SK-N-SH (cell line): ENCODE measurements around the gene ATF6B. TPM values are rescaled to one million over a fixed set of nuclear protein-coding genes. Genes with fewer than 3 reads are reported as not detected.

Experiments used
- CTCF ChIA-PET: fragments of 300-600, 350-600 bp; formaldehyde crosslinking; extraction: SDS; loops from one replicate; lab custom pipeline; 2021; lab: Yijun Ruan, JAX
- POLR2A ChIA-PET: fragments of 350-600 bp; sonication (Branson Sonifier 250); formaldehyde crosslinking; extraction: SDS; loops from one replicate; lab custom pipeline; 2020; ENCODE audit warnings: antibody characterized with exemption, inconsistent platforms; lab: Yijun Ruan, JAX
- DNase-seq: peaks from one replicate; pipeline ENCODE4 v3.0.0; 2012
- H2AFZ ChIP-seq: fragments of 200-600 bp; sonication (generic); 2 replicates; pipeline ENCODE4 v1.8.1; 2016; ENCODE audit warnings: antibody characterized with exemption, mild to moderate bottlenecking, low read depth
- H3F3A ChIP-seq: fragments of 200-600 bp; sonication (generic); replicated peaks from 2 replicates; pipeline ENCODE3; 2016; ENCODE audit warnings: antibody characterized with exemption, mild to moderate bottlenecking; ENCODE audit not compliant: insufficient read depth
- H3K27ac ChIP-seq, 2 experiments: fragments of 200-500 bp in 1 of 2; fragments of 200-600 bp in 1 of 2; sonication (Bioruptor generic) in 1 of 2; sonication (generic), shearing (Covaris generic) in 1 of 2; 2 replicates each; pipeline versions ENCODE4 v1.5.1 to v1.6.1; 2014 to 2016; ENCODE audit warnings: low read depth in 2 of 2, inconsistent platforms in 1 of 2, low read length in 1 of 2, mild to moderate bottlenecking in 1 of 2, mixed read lengths in 1 of 2
- H3K27me3 ChIP-seq: fragments of 200-600 bp; sonication (generic), shearing (Covaris generic); 2 replicates; pipeline ENCODE4 v1.6.1; 2016; ENCODE audit warnings: mixed run types; ENCODE audit not compliant: insufficient read depth
- H3K36me3 ChIP-seq, 2 experiments: fragments of 200-500 bp in 1 of 2; fragments of 200-600 bp in 1 of 2; sonication (Bioruptor generic) in 1 of 2; sonication (generic) in 1 of 2; replicated peaks in 1 of 2; 2 replicates each; pipeline versions ENCODE3 to v1.5.1; 2014 to 2016; ENCODE audit warnings: low read length in 1 of 2, mild to moderate bottlenecking in 1 of 2; ENCODE audit not compliant: insufficient read depth in 2 of 2, control insufficient read depth in 1 of 2
- H3K4me1 ChIP-seq, 2 experiments: fragments of 200-500 bp in 1 of 2; fragments of 200-600 bp in 1 of 2; sonication (Bioruptor generic) in 1 of 2; sonication (generic), shearing (Covaris generic) in 1 of 2; 2 replicates each; pipeline versions ENCODE4 v1.5.1 to v1.6.1; 2014 to 2016; ENCODE audit warnings: low read depth in 1 of 2, low read length in 1 of 2, mixed run types in 1 of 2; ENCODE audit not compliant: insufficient read depth in 2 of 2, control insufficient read depth in 1 of 2
- H3K4me2 ChIP-seq: fragments of 200-600 bp; sonication (generic), shearing (Covaris generic); 2 replicates; pipeline ENCODE4 v1.6.1; 2017; ENCODE audit warnings: mixed run types
- H3K4me3 ChIP-seq, 2 experiments: fragments of 200-500 bp in 1 of 2; fragments of 200-600 bp in 1 of 2; sonication (Bioruptor generic) in 1 of 2; sonication (generic), shearing (Covaris generic) in 1 of 2; 2 replicates each; pipeline versions ENCODE4 v1.5.1 to v1.8.1; 2014 to 2016; ENCODE audit warnings: low read depth in 2 of 2, inconsistent platforms in 1 of 2, low read length in 1 of 2, mild to moderate bottlenecking in 1 of 2, mixed read lengths in 1 of 2, moderate library complexity in 1 of 2
- H3K79me2 ChIP-seq: fragments of 200-600 bp; sonication (generic); 2 replicates; pipeline ENCODE4 v1.8.1; 2017; ENCODE audit warnings: mild to moderate bottlenecking; ENCODE audit not compliant: insufficient read depth
- H3K9ac ChIP-seq: fragments of 200-600 bp; sonication (generic); 2 replicates; pipeline ENCODE4 v1.6.1; 2017; ENCODE audit warnings: mixed run types
- H3K9me2 ChIP-seq: fragments of 200-600 bp; sonication (generic); 2 replicates; pipeline ENCODE4 v1.6.1; 2017; ENCODE audit warnings: mixed run types
- H3K9me3 ChIP-seq: fragments of 200-600 bp; sonication (generic); 2 replicates; pipeline ENCODE4 v1.6.1; 2017; ENCODE audit warnings: mixed run types, mild to moderate bottlenecking, moderate library complexity
- H4K20me1 ChIP-seq: fragments of 200-600 bp; sonication (generic); 2 replicates; pipeline ENCODE4 v1.6.1; 2017; ENCODE audit warnings: mild to moderate bottlenecking, mixed run types; ENCODE audit not compliant: insufficient read depth
- CHD2 ChIP-seq: fragments of 150-350 bp; IDR thresholded peaks from 2 replicates; pipeline ENCODE4 v1.6.1; 2018; ENCODE audit warnings: low read length; ENCODE audit not compliant: partially characterized antibody
- EP300 ChIP-seq, 2 experiments: IDR thresholded peaks; 2 replicates each; pipeline versions ENCODE4 v1.4.0 to v1.6.1; 2012; ENCODE audit warnings: borderline replicate concordance in 1 of 2, low read depth in 1 of 2, low read length in 1 of 2
- EZH2phosphoT487 ChIP-seq: fragments of 200-600 bp; sonication (generic); IDR thresholded peaks from 2 replicates; pipeline ENCODE4 v1.6.1; 2017; ENCODE audit warnings: low read depth, mixed run types, mild to moderate bottlenecking, antibody characterized with exemption, moderate library complexity, borderline replicate concordance
- FOXJ3 ChIP-seq: sonication (generic); formaldehyde crosslinking; IDR thresholded peaks from 2 replicates; pipeline ENCODE4 v1.5.1; 2020; ENCODE audit warnings: mild to moderate bottlenecking, missing genetic modification reagents
- GABPA ChIP-seq: IDR thresholded peaks from 2 replicates; pipeline ENCODE4 v1.4.0; 2012; ENCODE audit warnings: low read depth, mild to moderate bottlenecking
- JUND ChIP-seq: IDR thresholded peaks from 2 replicates; pipeline ENCODE4 v1.4.0; 2012
- MXI1 ChIP-seq: IDR thresholded peaks from 2 replicates; pipeline ENCODE4 v1.6.1; 2012; ENCODE audit warnings: mild to moderate bottlenecking, low read depth, low read length, improper control_type of control experiment
- NFIC ChIP-seq: IDR thresholded peaks from 2 replicates; pipeline ENCODE4 v1.4.0; 2012; ENCODE audit warnings: borderline replicate concordance
- POLR2AphosphoS5 ChIP-seq: IDR thresholded peaks from 2 replicates; pipeline ENCODE4 v1.6.1; 2012; ENCODE audit warnings: low read depth, low read length
- RAD21 ChIP-seq: IDR thresholded peaks from 2 replicates; pipeline ENCODE4 v1.6.1; 2012; ENCODE audit warnings: mild to moderate bottlenecking, low read length
- SMC3 ChIP-seq: IDR thresholded peaks from 2 replicates; pipeline ENCODE4 v1.6.1; 2012; ENCODE audit warnings: low read depth, low read length, improper control_type of control experiment
- TCF12 ChIP-seq: IDR thresholded peaks from 2 replicates; pipeline ENCODE4 v1.4.0; 2012
- TEAD4 ChIP-seq: IDR thresholded peaks from 2 replicates; pipeline ENCODE4 v1.4.0; 2012; ENCODE audit warnings: mild to moderate bottlenecking, borderline replicate concordance; ENCODE audit not compliant: insufficient read depth
- YY1 ChIP-seq: IDR thresholded peaks from 2 replicates; pipeline ENCODE4 v1.4.0; 2012; ENCODE audit warnings: low read depth, mild to moderate bottlenecking
- WGBS: methylation state at CpG from one replicate; pipeline ENCODE4 v1.1.6; 2017; ENCODE audit warnings: low lambda C conversion rate; 5-methylcytosine and 5-hydroxymethylcytosine counted together
- polyA plus RNA-seq, 3 experiments: library from polyadenylated mRNA; depleted of rRNA; stranded (reverse); fragments of >200 nt; gene quantifications; 2 replicates each; pipeline ENCODE4 v1.2.3, GENCODE V29; 2012
- TF ChIP-seq, protein P1 (sequence below): fragments of 200-600 bp; sonication (generic); IDR thresholded peaks from 2 replicates; pipeline ENCODE4 v1.6.1; 2017; ENCODE audit warnings: antibody characterized with exemption, mild to moderate bottlenecking, moderate library complexity
- TF ChIP-seq, protein P2 (sequence below): fragments of 150-350 bp; IDR thresholded peaks from 2 replicates; pipeline ENCODE4 v1.6.1; 2017; ENCODE audit warnings: antibody characterized with exemption, low read length, low read depth, borderline replicate concordance
- TF ChIP-seq, protein P3 (sequence below): IDR thresholded peaks from 2 replicates; pipeline ENCODE4; 2012
- TF ChIP-seq, protein P4 (sequence below): IDR thresholded peaks from 2 replicates; pipeline ENCODE4 v1.4.0; 2012; ENCODE audit warnings: low read depth, borderline replicate concordance
- TF ChIP-seq, protein P5 (sequence below): IDR thresholded peaks from 2 replicates; pipeline ENCODE4 v1.4.0; 2012; ENCODE audit warnings: low read depth, borderline replicate concordance

Gene ATF6B
- polyA plus RNA-seq, 1 of the 3 experiments (the other 2 are of a cell fraction) = 61.3 TPM

DNA sequence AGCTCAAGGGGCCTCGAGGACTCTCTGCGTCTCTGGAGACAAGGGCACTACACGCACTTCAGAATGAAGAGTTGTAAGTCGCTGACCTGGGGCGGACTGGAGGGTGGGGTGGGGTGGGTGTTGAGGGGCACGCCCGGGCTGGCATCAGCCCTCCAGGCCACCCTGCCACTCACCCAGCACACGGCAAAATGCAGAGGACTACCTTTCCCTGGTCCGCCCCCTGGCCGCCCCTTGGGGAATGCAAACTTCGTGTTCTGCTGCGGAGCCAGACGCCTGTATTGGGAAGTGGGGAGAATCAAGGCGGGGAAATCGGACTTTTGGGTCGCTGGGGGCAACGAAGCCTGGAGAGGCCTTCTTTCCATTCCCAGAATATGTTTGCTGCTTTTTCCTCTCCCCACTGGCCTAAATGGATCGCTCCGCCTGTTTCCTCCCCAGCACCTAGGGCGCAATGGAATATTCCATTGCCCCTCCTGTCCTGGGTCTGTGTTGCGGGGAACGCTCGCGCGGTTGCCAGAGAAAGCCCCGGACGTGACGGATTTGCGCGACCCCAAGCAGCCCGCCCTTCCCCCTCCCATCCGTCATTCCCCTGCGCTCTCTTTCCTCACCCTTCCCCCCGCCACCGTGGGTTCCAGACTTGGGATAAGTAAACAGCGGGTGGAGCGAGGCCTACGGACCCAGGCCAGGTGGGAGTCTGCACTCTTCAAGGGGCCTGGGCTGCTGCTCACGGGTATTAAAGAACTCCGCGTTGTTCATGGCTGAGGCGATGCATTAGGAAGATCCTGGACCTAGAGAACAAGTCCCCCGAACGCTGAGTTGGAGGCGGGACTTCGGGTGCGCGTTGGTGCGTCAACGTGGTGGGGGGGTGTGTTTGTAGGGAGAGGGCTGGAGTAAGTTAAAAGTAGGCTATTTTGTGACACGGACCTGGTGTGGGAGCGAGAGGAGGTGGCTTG lies 25.8 kb upstream of the ATF6B start, which contains the start of gene PPT2 (continued):
- TF ChIP-seq, protein P1, sequence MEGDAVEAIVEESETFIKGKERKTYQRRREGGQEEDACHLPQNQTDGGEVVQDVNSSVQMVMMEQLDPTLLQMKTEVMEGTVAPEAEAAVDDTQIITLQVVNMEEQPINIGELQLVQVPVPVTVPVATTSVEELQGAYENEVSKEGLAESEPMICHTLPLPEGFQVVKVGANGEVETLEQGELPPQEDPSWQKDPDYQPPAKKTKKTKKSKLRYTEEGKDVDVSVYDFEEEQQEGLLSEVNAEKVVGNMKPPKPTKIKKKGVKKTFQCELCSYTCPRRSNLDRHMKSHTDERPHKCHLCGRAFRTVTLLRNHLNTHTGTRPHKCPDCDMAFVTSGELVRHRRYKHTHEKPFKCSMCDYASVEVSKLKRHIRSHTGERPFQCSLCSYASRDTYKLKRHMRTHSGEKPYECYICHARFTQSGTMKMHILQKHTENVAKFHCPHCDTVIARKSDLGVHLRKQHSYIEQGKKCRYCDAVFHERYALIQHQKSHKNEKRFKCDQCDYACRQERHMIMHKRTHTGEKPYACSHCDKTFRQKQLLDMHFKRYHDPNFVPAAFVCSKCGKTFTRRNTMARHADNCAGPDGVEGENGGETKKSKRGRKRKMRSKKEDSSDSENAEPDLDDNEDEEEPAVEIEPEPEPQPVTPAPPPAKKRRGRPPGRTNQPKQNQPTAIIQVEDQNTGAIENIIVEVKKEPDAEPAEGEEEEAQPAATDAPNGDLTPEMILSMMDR = peak; percentile 25; the same call in 1 of the 2 replicates
- 0 out of 2 replicates have a peak, but pooled peaks have one; percentile 55 for TF ChIP-seq YY1
- TF ChIP-seq, protein P2, sequence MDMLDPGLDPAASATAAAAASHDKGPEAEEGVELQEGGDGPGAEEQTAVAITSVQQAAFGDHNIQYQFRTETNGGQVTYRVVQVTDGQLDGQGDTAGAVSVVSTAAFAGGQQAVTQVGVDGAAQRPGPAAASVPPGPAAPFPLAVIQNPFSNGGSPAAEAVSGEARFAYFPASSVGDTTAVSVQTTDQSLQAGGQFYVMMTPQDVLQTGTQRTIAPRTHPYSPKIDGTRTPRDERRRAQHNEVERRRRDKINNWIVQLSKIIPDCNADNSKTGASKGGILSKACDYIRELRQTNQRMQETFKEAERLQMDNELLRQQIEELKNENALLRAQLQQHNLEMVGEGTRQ = no peak
- TF ChIP-seq JUND = no peak; the same call in 1 of the 2 replicates
- TF ChIP-seq, protein P3, sequence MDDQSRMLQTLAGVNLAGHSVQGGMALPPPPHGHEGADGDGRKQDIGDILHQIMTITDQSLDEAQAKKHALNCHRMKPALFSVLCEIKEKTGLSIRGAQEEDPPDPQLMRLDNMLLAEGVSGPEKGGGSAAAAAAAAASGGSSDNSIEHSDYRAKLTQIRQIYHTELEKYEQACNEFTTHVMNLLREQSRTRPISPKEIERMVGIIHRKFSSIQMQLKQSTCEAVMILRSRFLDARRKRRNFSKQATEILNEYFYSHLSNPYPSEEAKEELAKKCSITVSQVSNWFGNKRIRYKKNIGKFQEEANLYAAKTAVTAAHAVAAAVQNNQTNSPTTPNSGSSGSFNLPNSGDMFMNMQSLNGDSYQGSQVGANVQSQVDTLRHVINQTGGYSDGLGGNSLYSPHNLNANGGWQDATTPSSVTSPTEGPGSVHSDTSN = peak; percentile 52; the same call in 1 of the 2 replicates
- no peak for TF ChIP-seq TEAD4
- peak; percentile 40; the same call in 1 of the 2 replicates for TF ChIP-seq TCF12
- TF ChIP-seq GABPA = peak; percentile 79
- TF ChIP-seq FOXJ3 (CRISPR knock-in tag) = 0 out of 2 replicates have a peak, but pooled peaks have one; percentile 60
- TF ChIP-seq CHD2 = peak; percentile 98
- TF ChIP-seq POLR2AphosphoS5 = peak; percentile 64; the same call in 1 of the 2 replicates
- TF ChIP-seq MXI1 = peak; percentile 64; the same call in 1 of the 2 replicates
- no peak for TF ChIP-seq EZH2phosphoT487

DNA sequence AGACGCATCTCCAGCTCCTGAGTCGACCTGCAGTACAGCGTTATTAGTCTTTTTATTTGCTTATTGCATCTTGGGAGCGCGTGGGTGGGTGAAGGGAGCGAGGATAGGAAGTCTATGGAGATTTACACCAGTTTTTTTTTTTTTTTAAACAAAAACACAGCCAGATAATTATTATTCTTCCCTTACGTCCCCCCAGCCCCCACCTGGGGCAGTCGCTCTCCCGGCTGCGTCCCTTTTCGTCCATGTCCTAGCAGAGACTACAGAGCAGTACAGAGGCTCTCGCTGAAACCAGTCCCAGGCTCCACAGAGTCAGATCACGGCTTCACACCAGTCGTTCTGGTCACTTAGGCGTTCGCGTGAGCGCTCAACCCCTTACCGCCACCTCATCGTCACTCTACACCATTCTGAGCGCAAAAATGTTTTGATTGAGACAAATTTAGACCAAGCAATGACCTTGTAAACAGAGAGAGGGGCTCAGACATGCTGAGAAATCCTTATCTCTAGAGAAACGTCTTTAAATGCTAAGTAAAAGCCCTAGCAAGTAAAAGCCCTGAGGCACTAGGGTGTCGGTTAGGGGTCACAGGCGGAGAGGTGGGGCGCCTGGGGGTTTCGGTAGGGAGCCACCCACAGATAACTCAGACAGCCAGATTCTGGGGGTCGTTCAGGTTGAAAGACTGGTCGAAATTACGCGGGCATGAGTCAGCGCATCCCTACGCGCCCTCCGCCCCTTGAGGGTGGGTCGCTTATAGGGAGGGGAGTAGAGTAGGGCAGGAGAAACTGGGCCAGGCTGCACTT lies 24.9 kb upstream of the ATF6B start:
- Histone ChIP-seq H3K27ac (peak overlapping the region; percentile 86 to 95), H3K36me3 (peaks cover 5 to 13% of the 10 kb centered on the region in 2 experiments), H3K9me3 (no peaks in the 10 kb centered on the region), H3K27me3 (no peaks in the 10 kb centered on the region), H3K4me1 (peaks cover 13 to 31% of the 10 kb centered on the region in 2 experiments; a peak in 3 of 4 replicates), H2AFZ (peak overlapping the region; percentile 87), H3K9me2 (no peaks in the 10 kb centered on the region), H3K4me3 (peak overlapping the region; percentile 75 to 81), H3F3A (peaks cover 4% of the 10 kb centered on the region), H3K79me2 (peaks cover 19% of the 10 kb centered on the region), H3K4me2 (peak overlapping the region; percentile 94), H4K20me1 (no peaks in the 10 kb centered on the region), H3K9ac (peak overlapping the region; percentile 84)
- WGBS = 33% methylated on average over 35 of the region's 35 CpGs
- ChIA-PET CTCF (interaction anchor here (0.7 to 1.0 kb wide), 3 partner anchors 13 to 111 kb away, joined by 3 to 4 read pairs (median 4); no protein-coding TSS in a partner anchor), POLR2A (interaction anchor here (0.6 kb wide), 1 partner anchor 23 kb away, joined by 3 read pairs; the partner anchor contains the start of gene FKBPL)
- peak; percentile 74 for DNase-seq
- no peak for TF ChIP-seq GABPA
- TF ChIP-seq FOXJ3 (CRISPR knock-in tag) = no peak
- TF ChIP-seq SMC3 = no peak
- TF ChIP-seq NFIC = no peak
- TF ChIP-seq EP300 (IDR thresholded peaks at IDR 0.05; ENCODE audit: borderline replicate concordance in 1 of 2, low read depth in 1 of 2, low read length in 1 of 2) = no peak
- no peak for TF ChIP-seq CHD2
- TF ChIP-seq, protein P4, sequence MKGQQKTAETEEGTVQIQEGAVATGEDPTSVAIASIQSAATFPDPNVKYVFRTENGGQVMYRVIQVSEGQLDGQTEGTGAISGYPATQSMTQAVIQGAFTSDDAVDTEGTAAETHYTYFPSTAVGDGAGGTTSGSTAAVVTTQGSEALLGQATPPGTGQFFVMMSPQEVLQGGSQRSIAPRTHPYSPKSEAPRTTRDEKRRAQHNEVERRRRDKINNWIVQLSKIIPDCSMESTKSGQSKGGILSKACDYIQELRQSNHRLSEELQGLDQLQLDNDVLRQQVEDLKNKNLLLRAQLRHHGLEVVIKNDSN = no peak
- TF ChIP-seq, protein P5, sequence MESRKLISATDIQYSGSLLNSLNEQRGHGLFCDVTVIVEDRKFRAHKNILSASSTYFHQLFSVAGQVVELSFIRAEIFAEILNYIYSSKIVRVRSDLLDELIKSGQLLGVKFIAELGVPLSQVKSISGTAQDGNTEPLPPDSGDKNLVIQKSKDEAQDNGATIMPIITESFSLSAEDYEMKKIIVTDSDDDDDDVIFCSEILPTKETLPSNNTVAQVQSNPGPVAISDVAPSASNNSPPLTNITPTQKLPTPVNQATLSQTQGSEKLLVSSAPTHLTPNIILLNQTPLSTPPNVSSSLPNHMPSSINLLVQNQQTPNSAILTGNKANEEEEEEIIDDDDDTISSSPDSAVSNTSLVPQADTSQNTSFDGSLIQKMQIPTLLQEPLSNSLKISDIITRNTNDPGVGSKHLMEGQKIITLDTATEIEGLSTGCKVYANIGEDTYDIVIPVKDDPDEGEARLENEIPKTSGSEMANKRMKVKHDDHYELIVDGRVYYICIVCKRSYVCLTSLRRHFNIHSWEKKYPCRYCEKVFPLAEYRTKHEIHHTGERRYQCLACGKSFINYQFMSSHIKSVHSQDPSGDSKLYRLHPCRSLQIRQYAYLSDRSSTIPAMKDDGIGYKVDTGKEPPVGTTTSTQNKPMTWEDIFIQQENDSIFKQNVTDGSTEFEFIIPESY = no peak
- no peak for TF ChIP-seq RAD21
